ENCODE measurements around the gene TP53AIP1. TPM values are rescaled to one million over a fixed set of nuclear protein-coding genes. Genes with fewer than 3 reads are reported as not detected.

Gene TP53AIP1
- total RNA-seq, 1 experiment from 2014 or later: 0.11 TPM

GRCh38 chr11:128965485-128965884 is 22.8 kb upstream of the TP53AIP1 start:
- Histone ChIP-seq H3K4me1 (no peaks in the 10 kb centered on the region), H3K27me3 (replicated peaks; ENCODE audit: control insufficient read depth, insufficient read depth, low read length) (no peaks in the 10 kb centered on the region), H3K36me3 (ENCODE audit: control insufficient read depth, insufficient read depth, low read length) (peaks cover 3% of the 10 kb centered on the region; the same call in 1 of the 2 replicates), H3K9me3 (no peaks in the 10 kb centered on the region), H3K4me3 (ENCODE audit: low read depth, low read length) (no peak overlapping the region)
- BruUV-seq (replicated peaks): no TSS peak
- H3K27ac Mint-ChIP-seq (ENCODE audit: unreplicated experiment): no peak overlapping the region
- ChIA-PET POLR2A (no interaction called here), CTCF (no interaction called here)
- no peak for DNase-seq
- H3K4me1 Mint-ChIP-seq (ENCODE audit: low read depth, unreplicated experiment): no peaks in the 10 kb centered on the region
- no peaks in the 10 kb centered on the region for H3K27me3 Mint-ChIP-seq (ENCODE audit: insufficient read depth, unreplicated experiment)
- TF ChIP-seq CTCF (IDR thresholded peaks at IDR 0.05; ENCODE audit: insufficient read depth in 1 of 2, low read depth in 1 of 2, low read length in 1 of 2, severe bottlenecking in 1 of 2, unreplicated experiment in 1 of 2): no peak
- intact Hi-C loops (cut with micrococcal nuclease; ENCODE audit: unreplicated experiment): no loop called here
- H3K9me3 Mint-ChIP-seq (ENCODE audit: unreplicated experiment): no peaks in the 10 kb centered on the region
- H3K36me3 Mint-ChIP-seq (ENCODE audit: insufficient read depth, unreplicated experiment): peaks cover 37% of the 10 kb centered on the region
- H3K4me3 Mint-ChIP-seq (ENCODE audit: unreplicated experiment): no peak overlapping the region

GRCh38 chr11:128964463-128964930 is 21.8 kb upstream of the TP53AIP1 start:
- no peaks in the 10 kb centered on the region for H3K4me1 Mint-ChIP-seq (ENCODE audit: low read depth, unreplicated experiment)

GRCh38 chr11:128963744-128964325 is 21.2 kb upstream of the TP53AIP1 start:
- H3K36me3 Mint-ChIP-seq (ENCODE audit: insufficient read depth, unreplicated experiment): peaks cover 34% of the 10 kb centered on the region
- intact Hi-C loops (cut with micrococcal nuclease; ENCODE audit: unreplicated experiment): no loop called here
- H3K27ac Mint-ChIP-seq (ENCODE audit: unreplicated experiment): no peak overlapping the region
- no peaks in the 10 kb centered on the region for H3K4me1 Mint-ChIP-seq (ENCODE audit: low read depth, unreplicated experiment)
- H3K9me3 ChIP-seq: no peaks in the 10 kb centered on the region
- CTCF ChIA-PET: no interaction called here
- H3K36me3 ChIP-seq (ENCODE audit: control insufficient read depth, insufficient read depth, low read length): no peaks in the 10 kb centered on the region
- H3K4me3 Mint-ChIP-seq (ENCODE audit: unreplicated experiment): no peak overlapping the region
- H3K4me1 ChIP-seq: no peaks in the 10 kb centered on the region
- no TSS peak for BruUV-seq (replicated peaks)
- no peaks in the 10 kb centered on the region for H3K9me3 Mint-ChIP-seq (ENCODE audit: unreplicated experiment)
- DNase-seq: no peak
- POLR2A ChIA-PET: no interaction called here
- no peaks in the 10 kb centered on the region for H3K27me3 ChIP-seq (replicated peaks; ENCODE audit: control insufficient read depth, insufficient read depth, low read length)
- no peak for TF ChIP-seq CTCF (IDR thresholded peaks at IDR 0.05; ENCODE audit: insufficient read depth in 1 of 2, low read depth in 1 of 2, low read length in 1 of 2, severe bottlenecking in 1 of 2, unreplicated experiment in 1 of 2)
- H3K27me3 Mint-ChIP-seq (ENCODE audit: insufficient read depth, unreplicated experiment): no peaks in the 10 kb centered on the region
- no peak overlapping the region for H3K4me3 ChIP-seq (ENCODE audit: low read depth, low read length)

More at GRCh38 chr11:128964463-128964930, 21.8 kb upstream of the TP53AIP1 start:
- ChIA-PET POLR2A (no interaction called here), CTCF (no interaction called here)
- Histone ChIP-seq H3K9me3 (no peaks in the 10 kb centered on the region), H3K4me3 (ENCODE audit: low read depth, low read length) (no peak overlapping the region), H3K27me3 (replicated peaks; ENCODE audit: control insufficient read depth, insufficient read depth, low read length) (no peaks in the 10 kb centered on the region), H3K36me3 (ENCODE audit: control insufficient read depth, insufficient read depth, low read length) (peaks cover 3% of the 10 kb centered on the region; the same call in 1 of the 2 replicates), H3K4me1 (no peaks in the 10 kb centered on the region)
- H3K4me3 Mint-ChIP-seq (ENCODE audit: unreplicated experiment): no peak overlapping the region
- no peak overlapping the region for H3K27ac Mint-ChIP-seq (ENCODE audit: unreplicated experiment)
- no peak for TF ChIP-seq CTCF (IDR thresholded peaks at IDR 0.05; ENCODE audit: insufficient read depth in 1 of 2, low read depth in 1 of 2, low read length in 1 of 2, severe bottlenecking in 1 of 2, unreplicated experiment in 1 of 2)
- no peaks in the 10 kb centered on the region for H3K27me3 Mint-ChIP-seq (ENCODE audit: insufficient read depth, unreplicated experiment)
- H3K9me3 Mint-ChIP-seq (ENCODE audit: unreplicated experiment): no peaks in the 10 kb centered on the region
- peaks cover 32% of the 10 kb centered on the region for H3K36me3 Mint-ChIP-seq (ENCODE audit: insufficient read depth, unreplicated experiment)
- no TSS peak for BruUV-seq (replicated peaks)
- intact Hi-C loops (cut with micrococcal nuclease; ENCODE audit: unreplicated experiment): no loop called here
- DNase-seq: no peak

Data from Caco-2 (cell line).